WTC11 (cell line): ENCODE data around the gene OPN4.

Source experiments
- NFE2L1 ChIP-seq: sonication (generic); formaldehyde crosslinking; IDR thresholded peaks from 2 replicates; pipeline ENCODE4 v1.8.1; 2023; ENCODE audit warnings: missing genetic modification reagents
- NFYB ChIP-seq: sonication (generic); formaldehyde crosslinking; conservative IDR thresholded peaks from 2 replicates; pipeline ENCODE4 v1.8.0; 2022; ENCODE audit warnings: low read depth, missing genetic modification reagents
- NR3C1 ChIP-seq: sonication (generic); formaldehyde crosslinking; conservative IDR thresholded peaks from 2 replicates; pipeline ENCODE4 v1.8.1; 2023; ENCODE audit warnings: low read depth, mild to moderate bottlenecking, missing genetic modification reagents
- TCF7 ChIP-seq: sonication (generic); formaldehyde crosslinking; IDR thresholded peaks from 2 replicates; pipeline ENCODE4 v1.8.0; 2022; ENCODE audit warnings: mild to moderate bottlenecking, low read depth, missing genetic modification reagents, moderate library complexity
- ZBTB21 ChIP-seq: sonication (generic); formaldehyde crosslinking; IDR thresholded peaks from 2 replicates; pipeline ENCODE4 v1.8.1; 2023; ENCODE audit warnings: mild to moderate bottlenecking, missing genetic modification reagents, borderline replicate concordance
- TF ChIP-seq, protein P1 (sequence below): fragments of 200-600 bp; IDR thresholded peaks from 2 replicates; pipeline ENCODE4 v1.8.0; 2022; ENCODE audit warnings: antibody characterized with exemption
- TF ChIP-seq, protein P2 (sequence below): sonication (generic); formaldehyde crosslinking; IDR thresholded peaks from 2 replicates; pipeline ENCODE4 v1.8.1; 2023; ENCODE audit warnings: mild to moderate bottlenecking, missing genetic modification reagents
- TF ChIP-seq, protein P3 (sequence below): sonication (generic); formaldehyde crosslinking; IDR thresholded peaks from 2 replicates; pipeline ENCODE4 v1.8.0; 2022; ENCODE audit warnings: mild to moderate bottlenecking, missing genetic modification reagents
- TF ChIP-seq, protein P4 (sequence below): sonication (generic); formaldehyde crosslinking; IDR thresholded peaks from 2 replicates; pipeline ENCODE4 v1.8.1; 2022; ENCODE audit warnings: mild to moderate bottlenecking, missing genetic modification reagents, moderate library complexity, borderline replicate concordance
- TF ChIP-seq, protein P5 (sequence below): sonication (generic); formaldehyde crosslinking; conservative IDR thresholded peaks from 2 replicates; pipeline ENCODE4 v1.8.1; 2022; ENCODE audit warnings: mild to moderate bottlenecking, missing genetic modification reagents
- TF ChIP-seq, protein P6 (sequence below): sonication (generic); formaldehyde crosslinking; IDR thresholded peaks from 2 replicates; pipeline ENCODE4 v1.8.0; 2022; ENCODE audit warnings: mild to moderate bottlenecking, missing genetic modification reagents

DNA sequence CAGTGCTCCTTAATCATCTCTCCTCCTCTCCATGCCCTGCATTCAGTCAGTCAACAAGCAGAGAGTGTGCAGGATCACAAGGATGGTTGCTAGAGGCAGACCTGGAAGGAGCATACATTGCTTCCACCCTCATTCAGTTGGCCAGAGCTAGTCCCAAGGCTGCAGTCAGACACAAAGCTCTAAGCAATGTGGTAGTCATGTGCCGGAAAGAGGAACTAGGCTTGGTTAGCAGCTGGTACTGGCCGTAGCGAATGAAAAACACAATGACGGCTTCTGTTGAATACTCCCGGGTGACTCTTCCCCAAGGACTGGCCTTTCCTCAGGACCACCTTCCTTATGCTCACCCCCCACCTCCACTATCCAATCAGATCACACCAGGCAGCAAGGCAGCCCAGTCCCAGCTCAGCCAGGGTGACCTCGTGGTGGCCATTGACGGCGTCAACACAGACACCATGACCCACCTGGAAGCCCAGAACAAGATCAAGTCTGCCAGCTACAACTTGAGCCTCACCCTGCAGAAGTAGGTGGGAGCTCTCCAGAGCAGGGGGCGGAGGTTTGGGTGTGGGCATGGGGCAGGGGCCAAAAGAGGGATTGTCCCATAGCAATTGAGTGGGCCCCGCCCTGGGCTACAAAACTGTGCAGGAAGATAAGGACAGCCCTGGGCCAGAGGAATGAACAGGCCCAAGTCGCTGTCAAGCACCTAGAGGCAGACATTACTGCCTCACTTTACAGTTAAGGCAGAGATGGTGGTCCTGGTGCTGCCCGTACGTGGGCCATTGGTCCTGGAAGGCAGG is 24.8 kb downstream of the OPN4 start:
- no peak for TF ChIP-seq NFE2L1 (CRISPR knock-in tag)
- no peak for TF ChIP-seq NR3C1
- TF ChIP-seq, protein P1, sequence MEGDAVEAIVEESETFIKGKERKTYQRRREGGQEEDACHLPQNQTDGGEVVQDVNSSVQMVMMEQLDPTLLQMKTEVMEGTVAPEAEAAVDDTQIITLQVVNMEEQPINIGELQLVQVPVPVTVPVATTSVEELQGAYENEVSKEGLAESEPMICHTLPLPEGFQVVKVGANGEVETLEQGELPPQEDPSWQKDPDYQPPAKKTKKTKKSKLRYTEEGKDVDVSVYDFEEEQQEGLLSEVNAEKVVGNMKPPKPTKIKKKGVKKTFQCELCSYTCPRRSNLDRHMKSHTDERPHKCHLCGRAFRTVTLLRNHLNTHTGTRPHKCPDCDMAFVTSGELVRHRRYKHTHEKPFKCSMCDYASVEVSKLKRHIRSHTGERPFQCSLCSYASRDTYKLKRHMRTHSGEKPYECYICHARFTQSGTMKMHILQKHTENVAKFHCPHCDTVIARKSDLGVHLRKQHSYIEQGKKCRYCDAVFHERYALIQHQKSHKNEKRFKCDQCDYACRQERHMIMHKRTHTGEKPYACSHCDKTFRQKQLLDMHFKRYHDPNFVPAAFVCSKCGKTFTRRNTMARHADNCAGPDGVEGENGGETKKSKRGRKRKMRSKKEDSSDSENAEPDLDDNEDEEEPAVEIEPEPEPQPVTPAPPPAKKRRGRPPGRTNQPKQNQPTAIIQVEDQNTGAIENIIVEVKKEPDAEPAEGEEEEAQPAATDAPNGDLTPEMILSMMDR = no peak
- TF ChIP-seq, protein P2, sequence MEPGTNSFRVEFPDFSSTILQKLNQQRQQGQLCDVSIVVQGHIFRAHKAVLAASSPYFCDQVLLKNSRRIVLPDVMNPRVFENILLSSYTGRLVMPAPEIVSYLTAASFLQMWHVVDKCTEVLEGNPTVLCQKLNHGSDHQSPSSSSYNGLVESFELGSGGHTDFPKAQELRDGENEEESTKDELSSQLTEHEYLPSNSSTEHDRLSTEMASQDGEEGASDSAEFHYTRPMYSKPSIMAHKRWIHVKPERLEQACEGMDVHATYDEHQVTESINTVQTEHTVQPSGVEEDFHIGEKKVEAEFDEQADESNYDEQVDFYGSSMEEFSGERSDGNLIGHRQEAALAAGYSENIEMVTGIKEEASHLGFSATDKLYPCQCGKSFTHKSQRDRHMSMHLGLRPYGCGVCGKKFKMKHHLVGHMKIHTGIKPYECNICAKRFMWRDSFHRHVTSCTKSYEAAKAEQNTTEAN = no peak
- no peak for TF ChIP-seq TCF7
- TF ChIP-seq NFYB (CRISPR knock-in tag) = no peak
- TF ChIP-seq, protein P3, sequence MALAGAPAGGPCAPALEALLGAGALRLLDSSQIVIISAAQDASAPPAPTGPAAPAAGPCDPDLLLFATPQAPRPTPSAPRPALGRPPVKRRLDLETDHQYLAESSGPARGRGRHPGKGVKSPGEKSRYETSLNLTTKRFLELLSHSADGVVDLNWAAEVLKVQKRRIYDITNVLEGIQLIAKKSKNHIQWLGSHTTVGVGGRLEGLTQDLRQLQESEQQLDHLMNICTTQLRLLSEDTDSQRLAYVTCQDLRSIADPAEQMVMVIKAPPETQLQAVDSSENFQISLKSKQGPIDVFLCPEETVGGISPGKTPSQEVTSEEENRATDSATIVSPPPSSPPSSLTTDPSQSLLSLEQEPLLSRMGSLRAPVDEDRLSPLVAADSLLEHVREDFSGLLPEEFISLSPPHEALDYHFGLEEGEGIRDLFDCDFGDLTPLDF (CRISPR knock-in tag) = no peak
- TF ChIP-seq ZBTB21 (CRISPR knock-in tag) = no peak
- TF ChIP-seq, protein P4, sequence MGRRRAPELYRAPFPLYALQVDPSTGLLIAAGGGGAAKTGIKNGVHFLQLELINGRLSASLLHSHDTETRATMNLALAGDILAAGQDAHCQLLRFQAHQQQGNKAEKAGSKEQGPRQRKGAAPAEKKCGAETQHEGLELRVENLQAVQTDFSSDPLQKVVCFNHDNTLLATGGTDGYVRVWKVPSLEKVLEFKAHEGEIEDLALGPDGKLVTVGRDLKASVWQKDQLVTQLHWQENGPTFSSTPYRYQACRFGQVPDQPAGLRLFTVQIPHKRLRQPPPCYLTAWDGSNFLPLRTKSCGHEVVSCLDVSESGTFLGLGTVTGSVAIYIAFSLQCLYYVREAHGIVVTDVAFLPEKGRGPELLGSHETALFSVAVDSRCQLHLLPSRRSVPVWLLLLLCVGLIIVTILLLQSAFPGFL (CRISPR knock-in tag) = no peak
- TF ChIP-seq, protein P5, sequence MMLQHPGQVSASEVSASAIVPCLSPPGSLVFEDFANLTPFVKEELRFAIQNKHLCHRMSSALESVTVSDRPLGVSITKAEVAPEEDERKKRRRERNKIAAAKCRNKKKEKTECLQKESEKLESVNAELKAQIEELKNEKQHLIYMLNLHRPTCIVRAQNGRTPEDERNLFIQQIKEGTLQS (CRISPR knock-in tag) = no peak
- TF ChIP-seq, protein P6, sequence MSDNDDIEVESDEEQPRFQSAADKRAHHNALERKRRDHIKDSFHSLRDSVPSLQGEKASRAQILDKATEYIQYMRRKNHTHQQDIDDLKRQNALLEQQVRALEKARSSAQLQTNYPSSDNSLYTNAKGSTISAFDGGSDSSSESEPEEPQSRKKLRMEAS (CRISPR knock-in tag) = no peak
